Tibial nerve (tissue), 4 donors: ENCODE results near the gene SUSD4. TPM values are rescaled to one million over a fixed set of nuclear protein-coding genes. Genes with fewer than 3 reads are reported as not detected.

Experiments
- DNase-seq, 2 donors: peaks; one replicate each; pipeline ENCODE4 v3.0.0-alpha.2; 2019; ENCODE audit warnings: low spot score in 2 of 2
- H3K27ac ChIP-seq, 4 donors: fragments of 200-600 bp; sonication (generic) in 3 of 4; one replicate each; pipeline ENCODE4 v1.5.1; 2017 to 2019; ENCODE audit warnings: mild to moderate bottlenecking in 1 of 4
- H3K27me3 ChIP-seq, 2 donors: fragments of 200-600 bp; sonication (generic) in 1 of 2; one replicate each; pipeline versions ENCODE4 v1.5.1 to v1.6.0; 2017 to 2019
- H3K36me3 ChIP-seq, 3 donors: fragments of 200-600 bp; sonication (generic); one replicate each; pipeline ENCODE4 v1.5.1; 2018 to 2019
- H3K4me1 ChIP-seq, 4 donors: fragments of 200-600 bp; sonication (generic) in 3 of 4; one replicate each; pipeline ENCODE4 v1.5.1; 2017 to 2019
- H3K4me3 ChIP-seq, 4 donors: fragments of 200-600 bp; sonication (generic) in 3 of 4; one replicate each; pipeline ENCODE4 v1.5.1; 2017 to 2019; ENCODE audit warnings: mild to moderate bottlenecking in 1 of 4, moderate library complexity in 1 of 4
- H3K9me3 ChIP-seq, 4 donors: fragments of 200-600 bp; sonication (generic) in 3 of 4; one replicate each; pipeline ENCODE4 v1.5.1; 2017 to 2019
- EP300 ChIP-seq, 2 donors: sonication (generic); formaldehyde crosslinking; IDR thresholded peaks; one replicate each; pipeline ENCODE4 v1.6.1; 2017; ENCODE audit warnings: antibody characterized with exemption in 2 of 2, mild to moderate bottlenecking in 1 of 2
- POLR2A ChIP-seq, 2 donors: fragments of 450-650 bp; IDR thresholded peaks; one replicate each; pipeline ENCODE4 v1.6.1; 2017; ENCODE audit warnings: antibody characterized with exemption in 2 of 2, mild to moderate bottlenecking in 2 of 2, moderate library complexity in 2 of 2
- WGBS, 2 donors: methylation state at CpG; one replicate each; pipeline ENCODE4 v1.1.5; 2018; 5-methylcytosine and 5-hydroxymethylcytosine counted together
- total RNA-seq, 4 donors: library from RNA; depleted of rRNA; stranded (reverse); fragments of >200 nt; gene quantifications; one replicate each; pipeline ENCODE4 v1.1.0, GENCODE V29; 2016
- TF ChIP-seq, protein P1 (sequence below), 5 experiments: fragments of 200-600 bp in 3 of 5; fragments of 450-650 bp in 2 of 5; sonication (generic) in 3 of 5; IDR thresholded peaks; one replicate each; pipeline ENCODE4 v1.5.1; 2016 to 2019; ENCODE audit warnings: antibody characterized with exemption in 5 of 5, mild to moderate bottlenecking in 3 of 5, moderate library complexity in 2 of 5

The SUSD4 gene
- total RNA-seq, 4 donors from 2014 or later = not detected

GRCh38 chr1:223225481-223225880, 138.5 kb downstream of the SUSD4 start:
- no peak for DNase-seq
- TF ChIP-seq, protein P1, sequence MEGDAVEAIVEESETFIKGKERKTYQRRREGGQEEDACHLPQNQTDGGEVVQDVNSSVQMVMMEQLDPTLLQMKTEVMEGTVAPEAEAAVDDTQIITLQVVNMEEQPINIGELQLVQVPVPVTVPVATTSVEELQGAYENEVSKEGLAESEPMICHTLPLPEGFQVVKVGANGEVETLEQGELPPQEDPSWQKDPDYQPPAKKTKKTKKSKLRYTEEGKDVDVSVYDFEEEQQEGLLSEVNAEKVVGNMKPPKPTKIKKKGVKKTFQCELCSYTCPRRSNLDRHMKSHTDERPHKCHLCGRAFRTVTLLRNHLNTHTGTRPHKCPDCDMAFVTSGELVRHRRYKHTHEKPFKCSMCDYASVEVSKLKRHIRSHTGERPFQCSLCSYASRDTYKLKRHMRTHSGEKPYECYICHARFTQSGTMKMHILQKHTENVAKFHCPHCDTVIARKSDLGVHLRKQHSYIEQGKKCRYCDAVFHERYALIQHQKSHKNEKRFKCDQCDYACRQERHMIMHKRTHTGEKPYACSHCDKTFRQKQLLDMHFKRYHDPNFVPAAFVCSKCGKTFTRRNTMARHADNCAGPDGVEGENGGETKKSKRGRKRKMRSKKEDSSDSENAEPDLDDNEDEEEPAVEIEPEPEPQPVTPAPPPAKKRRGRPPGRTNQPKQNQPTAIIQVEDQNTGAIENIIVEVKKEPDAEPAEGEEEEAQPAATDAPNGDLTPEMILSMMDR (IDR thresholded peaks at IDR 0.05) = no peak
- no peak for TF ChIP-seq POLR2A (IDR thresholded peaks at IDR 0.05)
- TF ChIP-seq EP300 (IDR thresholded peaks at IDR 0.05) = no peak
- WGBS, 2 donors = 80 to 92% methylated on average over 6 of the region's 6 CpGs
- no peaks in the 10 kb centered on the region for H3K9me3 ChIP-seq
- no peak overlapping the region for H3K4me3 ChIP-seq
- no peaks in the 10 kb centered on the region for H3K27me3 ChIP-seq
- no peak overlapping the region for H3K27ac ChIP-seq
- H3K36me3 ChIP-seq = no peaks in the 10 kb centered on the region
- no peaks in the 10 kb centered on the region for H3K4me1 ChIP-seq

GRCh38 chr1:223225061-223225460, 138.9 kb downstream of the SUSD4 start:
- Histone ChIP-seq H3K27ac (no peak overlapping the region), H3K9me3 (no peaks in the 10 kb centered on the region), H3K36me3 (no peaks in the 10 kb centered on the region), H3K27me3 (no peaks in the 10 kb centered on the region), H3K4me1 (no peaks in the 10 kb centered on the region), H3K4me3 (no peak overlapping the region)
- no peak for DNase-seq
- 88 to 89% methylated on average over 7 of the region's 7 CpGs for WGBS, 2 donors
- TF ChIP-seq EP300 (IDR thresholded peaks at IDR 0.05) = no peak
- TF ChIP-seq, protein P1 (IDR thresholded peaks at IDR 0.05) = no peak
- no peak for TF ChIP-seq POLR2A (IDR thresholded peaks at IDR 0.05)

DNA sequence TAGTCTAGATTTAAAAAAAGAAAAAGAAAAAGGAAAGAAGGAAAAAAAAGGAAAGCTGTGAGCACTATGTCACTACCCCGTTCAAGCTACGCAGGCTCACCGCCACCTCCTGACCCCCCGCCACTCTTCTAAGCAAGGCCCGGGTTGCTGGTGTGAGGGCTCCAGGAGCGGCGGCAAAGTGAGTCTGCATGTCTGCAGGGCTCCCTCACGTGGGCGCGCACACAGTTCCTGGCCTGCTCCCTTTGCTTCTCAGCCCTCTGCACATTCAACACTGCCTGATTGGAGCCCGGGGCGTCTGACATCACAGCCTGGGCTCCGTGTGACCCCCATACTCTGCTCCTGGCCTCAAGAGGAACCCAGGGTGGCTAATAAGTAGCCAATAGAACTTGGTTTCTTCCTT, 139.5 kb downstream of the SUSD4 start:
- no peaks in the 10 kb centered on the region for H3K4me1 ChIP-seq
- no peaks in the 10 kb centered on the region for H3K36me3 ChIP-seq
- no peak overlapping the region for H3K27ac ChIP-seq
- TF ChIP-seq POLR2A (IDR thresholded peaks at IDR 0.05) = no peak
- H3K9me3 ChIP-seq = peaks cover 0 to 2% (median 0%) of the 10 kb centered on the region in 4 donors
- H3K4me3 ChIP-seq = no peak overlapping the region
- 78 to 81% methylated on average over 13 of the region's 13 CpGs for WGBS, 2 donors
- H3K27me3 ChIP-seq = no peaks in the 10 kb centered on the region
- no peak for DNase-seq

DNA sequence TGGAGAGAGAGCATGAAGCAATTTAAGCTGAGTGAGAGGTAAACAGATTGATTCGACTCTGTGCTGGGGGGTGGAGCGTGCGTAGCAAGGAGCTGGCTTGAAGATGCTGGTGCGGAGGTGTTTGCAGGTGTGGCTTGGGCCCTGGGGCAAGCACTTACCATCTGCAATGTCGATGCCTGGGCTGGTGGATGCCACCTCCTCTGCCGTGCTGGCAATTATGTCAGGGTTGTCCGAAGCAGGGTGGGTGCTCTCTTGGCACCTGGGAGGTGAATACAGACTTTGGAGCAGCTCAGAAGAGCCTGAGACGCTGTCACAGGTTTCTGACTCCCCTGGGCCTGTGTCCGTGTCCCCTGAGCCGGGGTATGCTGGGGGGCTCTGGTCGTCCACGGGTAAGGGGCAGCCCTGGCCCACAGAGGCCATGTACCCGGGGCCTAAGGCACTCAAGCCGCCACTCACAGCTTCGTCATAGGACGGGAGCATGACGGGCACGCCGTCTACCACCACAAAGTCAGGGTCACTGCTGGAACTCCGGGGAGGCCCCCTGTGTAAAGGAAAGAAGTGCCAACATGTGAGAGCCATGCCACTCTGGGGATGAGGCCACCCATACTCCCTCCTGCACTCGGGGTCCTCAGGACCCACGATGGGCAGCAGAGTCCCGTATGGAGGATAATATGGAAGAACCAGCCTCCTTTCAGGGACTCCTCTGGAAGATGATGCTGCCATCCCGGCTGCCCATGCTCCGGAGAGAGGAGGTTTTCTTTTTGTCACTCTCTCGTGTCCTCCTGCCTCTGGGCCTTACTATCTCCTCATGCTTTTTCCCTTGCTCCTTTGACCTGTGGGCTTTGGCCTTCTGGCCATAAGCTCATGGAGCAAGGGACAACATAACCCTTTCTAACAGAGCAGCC, 140.6 kb downstream of the SUSD4 start:
- Histone ChIP-seq H3K4me3 (no peak overlapping the region), H3K27ac (no peak overlapping the region), H3K9me3 (peaks cover 0 to 13% (median 0%) of the 10 kb centered on the region in 4 donors), H3K27me3 (no peaks in the 10 kb centered on the region), H3K4me1 (no peaks in the 10 kb centered on the region), H3K36me3 (no peaks in the 10 kb centered on the region)
- TF ChIP-seq EP300 (IDR thresholded peaks at IDR 0.05) = no peak
- TF ChIP-seq, protein P1 (IDR thresholded peaks at IDR 0.05) = no peak
- TF ChIP-seq POLR2A (IDR thresholded peaks at IDR 0.05) = no peak
- WGBS, 2 donors = 88 to 89% methylated on average over 24 to 26 of the region's 26 CpGs
- no peak for DNase-seq

DNA sequence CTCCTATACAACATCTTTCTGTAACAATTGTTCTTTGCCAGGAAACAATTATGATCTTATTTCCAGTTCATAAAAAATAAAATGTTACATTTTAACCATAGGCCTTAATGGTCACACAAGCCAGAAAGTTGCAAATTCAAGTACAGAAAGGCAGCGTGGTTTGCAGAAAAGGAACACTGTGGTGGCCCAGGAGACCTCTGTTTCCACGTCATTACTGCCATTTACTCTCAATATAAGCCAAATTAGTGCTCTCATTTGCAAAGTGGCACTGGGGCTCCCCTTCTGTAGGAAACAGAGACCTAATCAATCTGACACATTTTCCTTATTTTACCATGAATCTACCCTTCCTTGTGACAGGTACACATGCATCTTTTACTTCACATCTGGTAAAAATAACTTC, 141.6 kb downstream of the SUSD4 start:
- 54 to 69% methylated on average over 2 of the region's 2 CpGs for WGBS, 2 donors
- H3K27ac ChIP-seq = no peak overlapping the region

More for the DNA sequence above, 141.6 kb downstream of the SUSD4 start:
- H3K9me3 ChIP-seq = peaks cover 0 to 17% (median 0%) of the 10 kb centered on the region in 4 donors
- no peak overlapping the region for H3K4me3 ChIP-seq
- DNase-seq = no peak
- no peaks in the 10 kb centered on the region for H3K36me3 ChIP-seq
- TF ChIP-seq, protein P1 (IDR thresholded peaks at IDR 0.05) = no peak
- TF ChIP-seq EP300 (IDR thresholded peaks at IDR 0.05) (no peak), POLR2A (IDR thresholded peaks at IDR 0.05) (no peak)
- H3K4me1 ChIP-seq = no peaks in the 10 kb centered on the region
- H3K27me3 ChIP-seq = no peaks in the 10 kb centered on the region
